Testis (tissue), 3 donors: ENCODE data around the gene TRIO. TPM values are rescaled to one million over a fixed set of nuclear protein-coding genes. Genes with fewer than 3 reads are reported as not detected.

Source experiments
- DNase-seq: peaks from one replicate; pipeline ENCODE4 v3.0.0-alpha.2; 2019
- H3K27ac ChIP-seq, 2 donors: fragments of 200-600 bp; sonication (generic); one replicate each; pipeline ENCODE4 v1.5.1; 2019
- H3K27me3 ChIP-seq: fragments of 200-600 bp; sonication (generic); one replicate; pipeline ENCODE4 v1.5.1; 2019
- H3K36me3 ChIP-seq: fragments of 200-600 bp; sonication (generic); one replicate; pipeline ENCODE4 v1.5.1; 2017; ENCODE audit warnings: low read depth; ENCODE audit errors: missing control alignments
- H3K4me1 ChIP-seq: fragments of 200-600 bp; sonication (generic); one replicate; pipeline ENCODE4 v1.5.1; 2019
- H3K4me3 ChIP-seq, 2 donors: fragments of 200-600 bp; sonication (generic); one replicate each; pipeline ENCODE4 v1.5.1; 2017 to 2019
- H3K9me3 ChIP-seq: fragments of 200-600 bp; sonication (generic); one replicate; pipeline ENCODE4 v1.5.1; 2017
- CTCF ChIP-seq, 3 experiments: fragments of 450-650 bp in 2 of 3; fragments of 200-600 bp in 1 of 3; sonication (generic) in 1 of 3; IDR thresholded peaks; one replicate each; pipeline ENCODE4 v1.5.1; 2016 to 2019; ENCODE audit warnings: antibody characterized with exemption in 3 of 3, mild to moderate bottlenecking in 2 of 3, moderate library complexity in 1 of 3
- POLR2A ChIP-seq: fragments of 450-650 bp; IDR thresholded peaks from one replicate; pipeline ENCODE4 v1.6.1; 2017; ENCODE audit warnings: antibody characterized with exemption, mild to moderate bottlenecking, moderate library complexity
- WGBS, 2 donors: methylation state at CpG; one replicate each; pipeline ENCODE4 v1.1.5; 2018; 5-methylcytosine and 5-hydroxymethylcytosine counted together
- intact Hi-C: fragments of 100-400 bp; cut with DNase I; formaldehyde crosslinking; loops from one replicate; pipeline ENCODE4 v1.15.1; 2023; ENCODE audit warnings: low total_unique reads
- polyA plus RNA-seq: library from polyadenylated mRNA; stranded (reverse); fragments of 350-450 nt; fragmentation: Illumina TruSeq; extraction: RNeasy Lipid Tissue Mini Kit (QIAGEN cat#74804); gene quantifications from one replicate; pipeline ENCODE4 v1.2.3, GENCODE V29; 2014; ENCODE audit warnings: low read depth, low replicate concordance; ENCODE audit not compliant: insufficient read depth
- total RNA-seq, 2 donors: library from RNA; depleted of rRNA; stranded (reverse); fragments of >200 nt; gene quantifications; one replicate each; pipeline ENCODE4 v1.2.3, GENCODE V29; 2016

TRIO gene
- total and polyA plus RNA-seq, 3 donors from 2014 or later = 47.2 to 295 (median 249) TPM

- no peak overlapping the region for H3K27ac ChIP-seq
- TF ChIP-seq CTCF (IDR thresholded peaks at IDR 0.05) (no peak), POLR2A (no peak)
- intact Hi-C loops = loop anchor here (10.0 kb wide), 2 partner anchors 121 to 151 kb away; partner anchors contain the start of gene TRIO
- H3K4me3 ChIP-seq = no peak overlapping the region
- no peaks in the 10 kb centered on the region for H3K27me3 ChIP-seq
- WGBS, 2 donors = 83 to 92% methylated on average over 4 of the region's 4 CpGs
- DNase-seq = no peak
- peaks cover 14% of the 10 kb centered on the region for H3K4me1 ChIP-seq
- no peaks in the 10 kb centered on the region for H3K36me3 ChIP-seq
- H3K9me3 ChIP-seq = no peaks in the 10 kb centered on the region
These were observed 123.0 kb downstream of the TRIO start for GRCh38 chr5:14266171-14266570.

GRCh38 chr5:14266686-14267085 is 123.5 kb downstream of the TRIO start:
- Histone ChIP-seq H3K36me3 (no peaks in the 10 kb centered on the region), H3K27me3 (no peaks in the 10 kb centered on the region), H3K27ac (no peak overlapping the region), H3K4me1 (peaks cover 14% of the 10 kb centered on the region), H3K9me3 (no peaks in the 10 kb centered on the region), H3K4me3 (no peak overlapping the region)
- TF ChIP-seq POLR2A (no peak), CTCF (IDR thresholded peaks at IDR 0.05) (no peak)
- 32 to 34% methylated on average over 3 of the region's 3 CpGs for WGBS, 2 donors
- no peak for DNase-seq
- intact Hi-C loops = loop anchor here (10.0 kb wide), 2 partner anchors 122 to 152 kb away; partner anchors contain the start of gene TRIO

- TF ChIP-seq POLR2A (no peak), CTCF (IDR thresholded peaks at IDR 0.05) (no peak)
These were observed 124.2 kb downstream of the TRIO start for GRCh38 chr5:14267166-14267838.

GRCh38 chr5:14267991-14268708 is 125.0 kb downstream of the TRIO start:
- Histone ChIP-seq H3K4me3 (no peak overlapping the region), H3K27ac (no peak overlapping the region), H3K36me3 (no peaks in the 10 kb centered on the region), H3K9me3 (no peaks in the 10 kb centered on the region), H3K27me3 (no peaks in the 10 kb centered on the region), H3K4me1 (peaks cover 14% of the 10 kb centered on the region)
- WGBS, 2 donors = 72 to 79% methylated on average over 6 of the region's 6 CpGs
- no peak for TF ChIP-seq POLR2A
- TF ChIP-seq CTCF (IDR thresholded peaks at IDR 0.05) = no peak
- DNase-seq = no peak
- intact Hi-C loops = loop anchor here (10.0 kb wide), 2 partner anchors 123 to 153 kb away; partner anchors contain the start of gene TRIO

More at GRCh38 chr5:14267166-14267838, 124.2 kb downstream of the TRIO start:
- DNase-seq = no peak
- Histone ChIP-seq H3K27me3 (no peaks in the 10 kb centered on the region), H3K4me1 (peaks cover 14% of the 10 kb centered on the region), H3K4me3 (no peak overlapping the region), H3K9me3 (no peaks in the 10 kb centered on the region), H3K36me3 (no peaks in the 10 kb centered on the region), H3K27ac (no peak overlapping the region)
- intact Hi-C loops = loop anchor here (10.0 kb wide), 2 partner anchors 123 to 153 kb away; partner anchors contain the start of gene TRIO
- WGBS, 2 donors = 50 to 77% methylated on average over 5 of the region's 5 CpGs
